UCSD-AML1 (cell line): ENCODE results near the gene EIF4A3.
"Not testable (repeated sequence)": the region's sequence is repeated elsewhere in the genome, so short reads cannot be mapped to it uniquely, and the experiment has no call there.

Source experiments
- DNase-seq: peaks from one replicate; lab custom pipeline; 2025; ENCODE audit not compliant: unreplicated experiment; lab: John Stamatoyannopoulos, UW

The EIF4A3 gene

DNA sequence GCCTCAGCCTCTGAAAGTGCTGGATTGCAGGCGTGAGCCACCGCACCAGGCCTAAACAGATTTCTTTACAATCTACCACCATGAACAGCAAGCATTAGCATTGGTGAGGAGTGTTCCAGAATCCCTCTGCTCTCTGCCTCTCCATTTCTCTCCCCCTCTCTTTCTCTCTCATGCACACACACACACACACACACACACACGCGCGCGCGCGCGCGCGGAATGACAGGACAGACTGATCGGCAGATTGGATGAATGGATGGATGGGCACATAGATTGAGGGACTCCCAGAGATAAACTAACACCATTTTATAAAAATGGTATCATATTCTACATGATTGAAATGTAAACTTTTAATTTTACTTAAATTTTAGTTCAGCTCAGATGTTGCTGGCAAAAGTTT lies 26.2 kb upstream of the EIF4A3 start:
- DNase-seq, result no peak

DNA sequence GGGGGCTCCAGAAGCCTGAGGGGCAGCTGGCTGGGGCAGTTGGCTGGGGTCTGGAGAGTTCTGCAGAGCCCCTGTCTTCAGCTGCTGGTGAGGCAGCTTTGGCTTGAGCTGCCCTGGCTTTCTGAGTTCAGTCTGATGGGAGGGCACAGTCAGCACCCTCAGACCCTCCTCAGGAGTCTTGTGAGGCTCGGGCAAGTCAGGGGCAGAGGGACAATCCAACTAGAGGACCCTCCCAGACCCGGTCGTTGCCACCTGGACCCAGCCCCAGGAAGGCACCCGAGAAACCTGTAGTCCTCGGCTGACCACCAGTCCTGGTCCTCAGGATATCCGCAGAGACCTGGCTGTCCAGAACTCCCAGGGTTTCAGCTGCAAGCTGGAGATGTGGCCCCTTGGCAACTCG lies 24.8 kb upstream of the EIF4A3 start:
- DNase-seq, result no peak

DNA sequence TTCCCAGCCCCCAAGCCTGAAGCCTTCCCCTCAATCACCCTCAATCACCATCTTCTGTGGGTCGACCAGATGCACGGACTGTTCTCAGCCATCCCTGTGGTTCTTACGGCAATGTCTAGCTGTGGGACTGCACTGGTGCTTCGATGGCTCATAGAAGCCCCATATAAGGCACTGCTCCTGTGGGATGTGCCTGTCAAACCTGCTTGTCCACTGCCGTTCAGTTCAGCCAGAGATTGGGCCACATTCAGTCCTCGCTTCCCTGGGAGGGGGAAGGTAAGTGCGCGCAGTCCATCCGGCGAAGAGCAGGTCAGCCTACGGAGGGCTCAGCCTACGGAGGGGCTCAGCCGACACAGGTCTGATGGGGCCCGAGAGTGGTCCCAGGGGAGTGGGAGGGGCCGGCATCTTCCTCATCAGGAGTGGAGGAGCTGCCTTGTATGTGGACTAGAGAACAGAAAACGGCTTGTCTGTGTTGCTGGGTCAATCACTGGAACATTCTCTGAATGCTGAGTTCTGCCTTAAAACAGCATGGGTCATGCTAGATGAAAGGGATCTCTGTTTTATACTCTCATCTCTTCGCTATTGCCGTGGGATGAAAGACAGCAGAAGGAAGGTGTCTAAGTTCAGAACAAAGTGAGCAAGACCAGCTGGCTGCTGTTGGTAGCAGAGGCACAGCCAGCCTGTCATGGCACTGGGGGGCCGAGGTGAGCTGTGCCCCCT lies 23.0 kb upstream of the EIF4A3 start, which contains the start of gene CARD14:
CARD14 (plus strand) TSS at position 247 of the 717 bp plus-strand sequence. CDS start 11,409 bp downstream, outside the sequence.
- DNase-seq, result no peak

GRCh38 chr17:80169107-80169506 lies 22.2 kb upstream of the EIF4A3 start:
- no peak for DNase-seq

DNA sequence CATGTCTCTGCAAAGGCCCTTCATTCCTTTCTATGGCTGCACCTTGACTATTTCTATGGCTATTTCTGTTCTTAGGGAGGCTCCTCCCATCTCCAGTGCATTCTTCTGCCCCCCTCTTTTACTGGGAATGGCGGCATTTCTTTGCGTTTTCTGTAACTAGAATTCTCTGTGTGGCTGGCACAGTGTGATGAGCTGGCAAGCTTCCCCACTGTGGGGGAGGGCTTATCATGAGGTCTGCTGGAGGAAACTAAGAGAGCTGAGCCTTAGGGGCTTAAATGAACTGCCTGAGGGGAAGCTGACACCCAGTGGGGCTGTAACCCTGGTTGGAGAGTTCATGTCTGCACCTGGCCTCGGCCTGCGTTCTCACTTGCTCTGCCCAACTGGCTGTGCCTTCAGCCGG lies 21.4 kb upstream of the EIF4A3 start:
- DNase-seq, result no peak

GRCh38 chr17:80166446-80166845 lies 19.5 kb upstream of the EIF4A3 start:
- DNase-seq, result no peak

DNA sequence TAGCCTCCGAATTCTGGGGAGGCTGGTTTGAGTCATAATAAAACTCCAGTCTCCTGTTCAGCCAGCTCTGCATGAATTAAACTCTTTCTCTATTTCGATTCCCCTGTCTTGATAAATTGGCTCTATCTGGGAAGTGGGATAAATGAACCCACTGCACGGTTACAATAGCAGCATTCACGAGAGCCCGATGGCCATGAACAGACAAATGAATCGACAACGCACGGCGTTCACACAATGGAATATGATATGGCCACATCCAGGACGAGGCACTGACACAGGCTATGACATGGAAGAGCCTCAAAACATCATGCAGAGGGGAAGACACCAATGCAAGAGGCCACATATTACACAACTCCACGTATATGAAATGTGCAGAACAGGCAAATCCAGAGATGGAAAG lies 17.3 kb upstream of the EIF4A3 start:
- no peak for DNase-seq

GRCh38 chr17:80163336-80163735 lies 16.4 kb upstream of the EIF4A3 start:
- no peak for DNase-seq

GRCh38 chr17:80160536-80160935 lies 13.6 kb upstream of the EIF4A3 start:
- DNase-seq, result no peak

- DNase-seq, result no peak
Measured at GRCh38 chr17:80158846-80159245, 11.9 kb upstream of the EIF4A3 start.

- not testable (repeated sequence) for DNase-seq
Measured at GRCh38 chr17:80155600-80155999, 8.7 kb upstream of the EIF4A3 start.

DNA sequence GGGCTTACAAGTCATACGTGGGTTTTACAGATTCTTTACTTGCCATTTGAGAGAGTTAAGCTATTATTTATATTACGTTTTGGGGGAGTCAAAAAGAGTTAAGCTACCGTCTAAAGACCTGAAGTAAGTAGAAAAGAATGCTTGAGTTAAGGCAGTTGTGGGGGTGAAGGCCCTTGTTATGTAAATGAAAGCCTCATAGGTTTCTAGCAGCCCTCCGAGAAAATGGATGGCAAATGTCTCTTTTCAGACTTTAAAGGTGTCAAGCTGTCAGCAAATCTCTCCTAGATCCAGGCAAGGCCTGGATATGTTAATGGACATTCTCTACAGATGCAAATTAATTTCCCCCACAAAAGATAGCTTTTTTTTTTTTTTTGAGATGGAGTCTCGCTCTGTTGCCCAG lies 7.2 kb upstream of the EIF4A3 start:
- no peak for DNase-seq

GRCh38 chr17:80153004-80153403 lies 6.1 kb upstream of the EIF4A3 start:
- no peak for DNase-seq

- DNase-seq, result no peak
Measured at GRCh38 chr17:80152081-80152702, 5.3 kb upstream of the EIF4A3 start.

DNA sequence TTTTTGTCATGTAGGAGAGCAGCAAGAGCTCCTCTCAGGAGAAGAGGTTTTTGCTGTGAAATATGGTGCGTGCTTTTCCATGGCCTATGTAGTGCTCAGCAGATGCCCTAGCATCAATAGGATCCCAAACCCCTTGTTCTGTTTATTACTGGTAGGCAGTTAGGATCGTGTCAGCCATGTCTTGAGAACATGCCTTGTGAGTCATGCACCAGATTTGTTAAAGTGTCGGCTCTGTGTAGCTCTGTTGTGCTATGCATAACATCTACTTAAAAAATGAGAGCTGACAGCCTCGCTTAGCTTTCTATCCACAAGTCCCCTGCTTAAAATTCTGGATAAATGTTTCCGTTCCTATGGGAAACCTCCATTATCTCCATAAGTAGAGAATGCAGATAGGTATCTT lies 4.4 kb upstream of the EIF4A3 start:
- DNase-seq, result no peak

DNA sequence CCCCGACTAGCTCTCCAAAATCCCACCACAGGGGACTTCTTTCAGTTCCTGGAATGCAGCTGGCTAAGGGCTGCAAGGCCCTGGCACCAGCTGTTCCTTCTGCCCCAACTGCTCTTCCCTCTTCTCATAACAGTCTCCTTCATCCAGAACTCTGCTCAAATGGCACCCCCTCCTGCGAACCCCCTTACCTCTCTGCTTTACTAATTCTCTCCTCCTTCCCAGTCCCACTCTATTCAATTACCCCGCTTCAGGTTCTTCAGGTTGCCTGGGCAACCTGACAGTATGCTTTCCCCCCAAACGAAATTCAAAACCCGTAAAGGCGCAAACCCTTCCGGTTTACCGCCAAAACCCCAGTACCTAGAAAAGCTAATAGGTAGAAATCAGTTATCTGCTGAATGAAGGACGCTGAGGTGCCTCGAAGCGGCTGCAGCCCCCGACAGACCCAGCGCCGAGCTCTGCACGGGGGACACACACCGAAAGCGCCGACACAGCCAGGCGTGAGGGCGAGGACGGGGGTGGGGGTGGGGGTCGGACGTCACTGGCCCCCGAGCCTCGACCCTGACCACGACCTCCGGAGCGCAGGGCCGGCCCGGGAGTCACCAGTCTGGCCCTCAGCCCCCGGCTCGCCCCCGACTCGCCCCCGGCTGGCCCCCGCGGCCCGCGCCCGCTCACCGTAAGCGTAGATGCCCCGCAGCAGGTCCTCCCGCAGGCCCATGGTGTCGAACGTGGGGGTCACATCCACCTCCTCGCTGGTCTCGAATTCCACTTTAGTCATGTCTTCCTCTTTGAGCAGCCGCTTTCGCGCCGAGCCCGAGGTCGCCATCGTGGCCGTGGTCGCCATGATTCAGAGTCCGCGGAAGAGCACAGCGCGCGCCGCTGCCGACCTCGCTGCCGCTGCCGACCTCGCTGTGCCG lies 550 bp downstream of the EIF4A3 start:
- no peak for DNase-seq

- DNase-seq, result no peak
Measured at GRCh38 chr17:80145076-80146075, 1.6 kb downstream of the EIF4A3 start.

- DNase-seq, result no peak
Measured at GRCh38 chr17:80142929-80143328, 4.0 kb downstream of the EIF4A3 start.

DNA sequence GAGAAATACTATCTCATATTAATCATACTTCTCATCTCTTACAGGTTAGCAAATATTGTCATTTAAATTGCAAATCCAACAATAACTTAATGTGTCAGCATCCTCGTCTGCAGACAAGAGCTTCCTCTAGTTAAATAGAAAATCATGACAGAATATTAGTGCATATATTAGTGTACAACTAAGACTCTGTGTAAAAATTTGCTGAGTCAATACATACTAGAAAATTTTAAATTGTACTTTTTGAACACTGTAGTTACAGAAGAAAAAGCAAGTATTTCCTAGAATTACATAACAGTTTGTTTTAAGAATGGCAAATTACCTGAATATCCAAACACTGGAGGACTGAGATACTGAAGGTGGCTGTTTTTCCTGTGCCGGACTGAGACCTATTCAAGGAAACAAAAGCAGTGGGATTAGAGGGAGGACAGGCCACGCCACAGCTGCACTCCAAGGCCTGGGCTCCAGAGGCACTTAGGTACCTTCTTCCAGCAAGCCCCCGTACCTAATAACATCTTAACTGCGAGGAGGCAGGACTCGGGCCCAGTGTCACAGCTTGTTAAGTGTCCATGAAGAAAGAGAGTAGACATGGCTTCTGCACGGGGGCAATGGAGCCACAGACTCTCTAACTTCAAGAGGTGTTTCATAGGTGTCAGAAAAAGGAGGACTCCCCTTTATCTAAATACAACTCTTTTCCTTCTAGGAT lies 5.3 kb downstream of the EIF4A3 start:
- no peak for DNase-seq

DNA sequence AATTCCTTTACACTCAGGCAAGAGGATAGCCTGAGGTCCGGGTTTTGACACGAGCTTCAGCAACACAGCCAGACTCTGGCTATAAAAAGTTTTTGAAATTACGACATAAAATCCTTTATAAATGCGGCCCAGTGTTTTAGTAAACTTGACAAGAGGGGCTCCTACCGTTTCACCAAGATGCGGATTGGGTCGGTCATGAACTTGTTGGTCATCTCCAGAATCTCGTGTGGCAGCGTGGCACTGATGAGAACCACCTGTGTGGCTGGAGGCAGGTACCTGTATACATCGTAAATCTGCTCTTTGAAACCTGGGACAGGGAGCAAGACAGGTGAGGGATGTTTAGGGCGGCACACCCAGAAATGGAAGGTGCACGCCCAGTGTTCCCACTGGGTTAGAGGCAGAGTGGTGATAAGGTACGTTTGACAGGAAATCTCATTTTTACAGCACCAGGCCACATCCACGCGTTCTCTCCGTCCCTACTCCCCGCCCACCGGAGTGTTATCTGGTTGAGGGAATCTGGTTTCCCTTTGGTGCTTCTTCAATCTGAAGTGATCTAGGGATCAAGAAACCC lies 8.0 kb downstream of the EIF4A3 start:
- DNase-seq, result no peak
